Bladder microvascular endothelial cell (primary cell): ENCODE results near the gene BLTP3A. TPM values are rescaled to one million over a fixed set of nuclear protein-coding genes. Genes with fewer than 3 reads are reported as not detected.

ENCODE experiments used
- total RNA-seq: library from RNA; depleted of rRNA; stranded (reverse); fragments of >200 nt; gene quantifications from 2 replicates; pipeline ENCODE4 v1.2.3, GENCODE V29; 2014

Gene BLTP3A
- 3.2 and 17.1 TPM in 2 replicates for total RNA-seq

GRCh38 chr6:34791701-34792604 is at the start of gene BLTP3A:
Gene BLTP3A (plus strand): TSS chr6:34792083. CDS start chr6:34792251, 168 bp downstream.

Other genes with a start within 250 kb of the BLTP3A start
- not detected in 2 replicates for gene SPDEF, start 235.8 kb upstream of the BLTP3A start, total RNA-seq
- 28.3 and 60.7 TPM in 2 replicates for gene ILRUN, start 95.3 kb upstream of the BLTP3A start, total RNA-seq
- gene SNRPC, start 34.6 kb upstream of the BLTP3A start, total RNA-seq = 46.3 and 50.8 TPM in 2 replicates
- 22.7 and 33.0 TPM in 2 replicates for gene TAF11, start 96.0 kb downstream of the BLTP3A start, total RNA-seq
- gene ANKS1A, start 97.2 kb downstream of the BLTP3A start, total RNA-seq = 19.4 and 46.9 TPM in 2 replicates